ENCODE data around the gene GAREM1.

GAREM1 gene

GRCh38 chr18:32219431-32220018, 251.2 kb downstream of the GAREM1 start:
- TF ChIP-seq CTCF (IDR thresholded peaks at IDR 0.05; ENCODE audit: extremely low read depth, insufficient read depth, missing control alignments): no peak
- in situ Hi-C loops (cut with MboI; ENCODE audit: low pct_unique_long_range_greater_than_20kb, low sequenced_read_pairs, unreplicated experiment): no loop called here
- no peak for DNase-seq (ENCODE audit: low spot score)

- no peak for DNase-seq (ENCODE audit: low spot score)
- in situ Hi-C loops (cut with MboI; ENCODE audit: low pct_unique_long_range_greater_than_20kb, low sequenced_read_pairs, unreplicated experiment): no loop called here
These were observed 254.3 kb downstream of the GAREM1 start for GRCh38 chr18:32216390-32216789.

GRCh38 chr18:32213693-32214092, 257.0 kb downstream of the GAREM1 start:
- in situ Hi-C loops (cut with MboI; ENCODE audit: low pct_unique_long_range_greater_than_20kb, low sequenced_read_pairs, unreplicated experiment): no loop called here
- no peak for TF ChIP-seq CTCF (IDR thresholded peaks at IDR 0.05; ENCODE audit: extremely low read depth, insufficient read depth, missing control alignments)
- DNase-seq (ENCODE audit: low spot score): no peak

More at GRCh38 chr18:32216390-32216789, 254.3 kb downstream of the GAREM1 start:
- TF ChIP-seq CTCF (IDR thresholded peaks at IDR 0.05; ENCODE audit: extremely low read depth, insufficient read depth, missing control alignments): no peak

Measured in GM13977 (cell line).